SK-N-SH treated with all-trans-retinoic acid at 6 μM for 48 hours (cell line): ENCODE results near the gene PSMB7.

Experiments
- ATAC-seq: fragments of 200-7000 bp; cut with Tn5 transposase; 3 replicates; pipeline ENCODE4 v1.9.1; 2020; ENCODE audit warnings: mild to moderate bottlenecking, moderate library complexity
- ARNTL ChIP-seq: fragments of 450-650 bp; formaldehyde crosslinking; IDR thresholded peaks from 2 replicates; pipeline ENCODE4 v1.5.0; 2020; ENCODE audit warnings: low read depth, mild to moderate bottlenecking, moderate library complexity, borderline replicate concordance
- BACH2 ChIP-seq: fragments of 250-450 bp; sonication (Bioruptor Pico); IDR thresholded peaks from 2 replicates; pipeline ENCODE4 v1.9.0; 2021; ENCODE audit warnings: mild to moderate bottlenecking, borderline replicate concordance
- CREB5 ChIP-seq: fragments of 250-450 bp; sonication (Bioruptor Pico); IDR thresholded peaks from 2 replicates; pipeline ENCODE4 v1.5.1; 2020; ENCODE audit warnings: low read depth, mild to moderate bottlenecking, moderate library complexity
- CSRNP3 ChIP-seq: fragments of 250-450 bp; sonication (Bioruptor Pico); IDR thresholded peaks from 2 replicates; pipeline ENCODE4 v1.5.1; 2021; ENCODE audit warnings: mild to moderate bottlenecking, moderate library complexity
- ESRRG ChIP-seq: fragments of 250-450 bp; sonication (Bioruptor Pico); IDR thresholded peaks from 2 replicates; pipeline ENCODE4 v1.6.1; 2021; ENCODE audit warnings: mild to moderate bottlenecking
- GLIS3 ChIP-seq: fragments of 250-450 bp; sonication (Bioruptor Pico); IDR thresholded peaks from 2 replicates; pipeline ENCODE4 v1.5.0; 2020; ENCODE audit warnings: mild to moderate bottlenecking, moderate library complexity
- ISL1 ChIP-seq: fragments of 250-450 bp; sonication (Bioruptor Pico); IDR thresholded peaks from 2 replicates; pipeline ENCODE4 v2.1.2; 2022; ENCODE audit warnings: mild to moderate bottlenecking, moderate library complexity
- OSR1 ChIP-seq: fragments of 250-450 bp; sonication (Bioruptor Pico); IDR thresholded peaks from 2 replicates; pipeline ENCODE4 v1.8.0; 2022; ENCODE audit warnings: moderate library complexity, mild to moderate bottlenecking, inconsistent platforms
- POU6F1 ChIP-seq: fragments of 250-450 bp; sonication (Bioruptor Pico); IDR thresholded peaks from 2 replicates; pipeline ENCODE4 v1.8.0; 2021; ENCODE audit warnings: low read depth, mild to moderate bottlenecking, moderate library complexity, borderline replicate concordance
- RARB ChIP-seq: fragments of 250-450 bp; sonication (Bioruptor Pico); IDR thresholded peaks from 2 replicates; pipeline ENCODE4 v1.8.0; 2021; ENCODE audit warnings: mild to moderate bottlenecking, moderate library complexity
- SNAI2 ChIP-seq: fragments of 250-450 bp; sonication (Bioruptor Pico); IDR thresholded peaks from 2 replicates; pipeline ENCODE4 v1.5.0; 2020; ENCODE audit warnings: mild to moderate bottlenecking, moderate library complexity
- TCF4 ChIP-seq: fragments of 250-450 bp; sonication (Bioruptor Pico); IDR thresholded peaks from 2 replicates; pipeline ENCODE4 v1.8.0; 2021; ENCODE audit warnings: mild to moderate bottlenecking, moderate library complexity, borderline replicate concordance
- TOX ChIP-seq: fragments of 250-450 bp; sonication (Bioruptor Pico); IDR thresholded peaks from 2 replicates; pipeline ENCODE4 v1.8.0; 2021; ENCODE audit warnings: mild to moderate bottlenecking, moderate library complexity, borderline replicate concordance
- ZC3H10 ChIP-seq: fragments of 250-450 bp; sonication (Bioruptor Pico); IDR thresholded peaks from 2 replicates; pipeline ENCODE4 v1.5.1; 2021; ENCODE audit warnings: mild to moderate bottlenecking, moderate library complexity
- ZFP3 ChIP-seq: fragments of 250-450 bp; sonication (Bioruptor Pico); IDR thresholded peaks from 2 replicates; pipeline ENCODE4 v1.5.0; 2020; ENCODE audit warnings: mild to moderate bottlenecking, moderate library complexity
- ZFP30 ChIP-seq: fragments of 450-650 bp; formaldehyde crosslinking; IDR thresholded peaks from 2 replicates; pipeline ENCODE4 v1.5.0; 2022; ENCODE audit warnings: mild to moderate bottlenecking, moderate library complexity
- ZNF565 ChIP-seq: fragments of 450-650 bp; formaldehyde crosslinking; conservative IDR thresholded peaks from 2 replicates; pipeline ENCODE4 v1.5.0; 2020; ENCODE audit warnings: low read depth, mild to moderate bottlenecking, moderate library complexity
- ZNF70 ChIP-seq: fragments of 450-650 bp; formaldehyde crosslinking; IDR thresholded peaks from 2 replicates; pipeline ENCODE4 v1.5.0; 2020; ENCODE audit warnings: mild to moderate bottlenecking, moderate library complexity
- ZNF8 ChIP-seq: fragments of 450-650 bp; formaldehyde crosslinking; IDR thresholded peaks from 2 replicates; pipeline ENCODE4 v1.5.0; 2020; ENCODE audit warnings: mild to moderate bottlenecking, moderate library complexity
- TF ChIP-seq, protein P1 (sequence below): fragments of 250-450 bp; sonication (Bioruptor Pico); IDR thresholded peaks from 2 replicates; pipeline ENCODE4 v1.8.0; 2020; ENCODE audit warnings: mild to moderate bottlenecking, moderate library complexity, borderline replicate concordance
- TF ChIP-seq, protein P2 (sequence below): fragments of 250-450 bp; sonication (Bioruptor Pico); IDR thresholded peaks from 2 replicates; pipeline ENCODE4 v1.5.0; 2020; ENCODE audit warnings: mild to moderate bottlenecking, moderate library complexity

The PSMB7 gene

DNA sequence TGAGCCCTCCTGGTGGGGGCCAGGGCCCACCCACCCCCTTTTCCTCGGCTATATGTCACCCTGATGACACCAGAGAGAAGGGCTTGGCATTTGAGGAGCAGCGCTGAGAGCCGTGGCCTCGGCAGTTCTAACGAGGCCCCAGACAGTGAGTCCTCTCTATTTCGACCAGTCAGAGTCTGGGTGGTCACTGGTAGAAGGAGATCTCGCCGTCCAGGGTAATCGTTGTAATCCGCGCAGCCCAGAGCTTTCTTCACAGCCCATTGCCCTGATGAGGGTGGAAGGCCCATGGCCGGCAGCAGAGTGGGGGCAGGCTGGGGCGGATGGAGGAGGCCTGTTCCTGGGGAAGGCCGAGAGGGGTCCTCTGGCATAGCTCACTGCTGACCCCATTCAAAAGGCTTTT, 70.2 kb downstream of the PSMB7 start:
- no peak for ATAC-seq
- TF ChIP-seq ZFP30 (CRISPR knock-in tag) = no peak
- no peak for TF ChIP-seq POU6F1 (CRISPR knock-in tag)
- no peak for TF ChIP-seq ESRRG (CRISPR knock-in tag)
- TF ChIP-seq, protein P1, sequence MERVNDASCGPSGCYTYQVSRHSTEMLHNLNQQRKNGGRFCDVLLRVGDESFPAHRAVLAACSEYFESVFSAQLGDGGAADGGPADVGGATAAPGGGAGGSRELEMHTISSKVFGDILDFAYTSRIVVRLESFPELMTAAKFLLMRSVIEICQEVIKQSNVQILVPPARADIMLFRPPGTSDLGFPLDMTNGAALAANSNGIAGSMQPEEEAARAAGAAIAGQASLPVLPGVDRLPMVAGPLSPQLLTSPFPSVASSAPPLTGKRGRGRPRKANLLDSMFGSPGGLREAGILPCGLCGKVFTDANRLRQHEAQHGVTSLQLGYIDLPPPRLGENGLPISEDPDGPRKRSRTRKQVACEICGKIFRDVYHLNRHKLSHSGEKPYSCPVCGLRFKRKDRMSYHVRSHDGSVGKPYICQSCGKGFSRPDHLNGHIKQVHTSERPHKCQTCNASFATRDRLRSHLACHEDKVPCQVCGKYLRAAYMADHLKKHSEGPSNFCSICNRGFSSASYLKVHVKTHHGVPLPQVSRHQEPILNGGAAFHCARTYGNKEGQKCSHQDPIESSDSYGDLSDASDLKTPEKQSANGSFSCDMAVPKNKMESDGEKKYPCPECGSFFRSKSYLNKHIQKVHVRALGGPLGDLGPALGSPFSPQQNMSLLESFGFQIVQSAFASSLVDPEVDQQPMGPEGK (CRISPR knock-in tag) = no peak
- no peak for TF ChIP-seq TCF4
- no peak for TF ChIP-seq ZNF565 (CRISPR knock-in tag)
- TF ChIP-seq ISL1 (CRISPR knock-in tag) = no peak
- no peak for TF ChIP-seq ZNF8 (CRISPR knock-in tag)
- no peak for TF ChIP-seq CSRNP3 (CRISPR knock-in tag)
- TF ChIP-seq SNAI2 (CRISPR knock-in tag) = no peak
- TF ChIP-seq OSR1 (CRISPR knock-in tag) = no peak
- TF ChIP-seq GLIS3 (CRISPR knock-in tag) = no peak
- no peak for TF ChIP-seq ZFP3
- TF ChIP-seq BACH2 = no peak
- no peak for TF ChIP-seq CREB5 (CRISPR knock-in tag)
- no peak for TF ChIP-seq RARB (CRISPR knock-in tag)

GRCh38 chr9:124344291-124345050, 70.8 kb downstream of the PSMB7 start:
- no peak for ATAC-seq
- TF ChIP-seq TOX (CRISPR knock-in tag) (no peak), ZFP3 (no peak), ZNF70 (CRISPR knock-in tag) (no peak), ARNTL (CRISPR knock-in tag) (no peak), ZNF565 (CRISPR knock-in tag) (no peak), SNAI2 (CRISPR knock-in tag) (no peak), OSR1 (CRISPR knock-in tag) (no peak), CREB5 (CRISPR knock-in tag) (no peak), ZC3H10 (CRISPR knock-in tag) (no peak), GLIS3 (CRISPR knock-in tag) (no peak)
- TF ChIP-seq, protein P1 (CRISPR knock-in tag) = no peak
- TF ChIP-seq, protein P2, sequence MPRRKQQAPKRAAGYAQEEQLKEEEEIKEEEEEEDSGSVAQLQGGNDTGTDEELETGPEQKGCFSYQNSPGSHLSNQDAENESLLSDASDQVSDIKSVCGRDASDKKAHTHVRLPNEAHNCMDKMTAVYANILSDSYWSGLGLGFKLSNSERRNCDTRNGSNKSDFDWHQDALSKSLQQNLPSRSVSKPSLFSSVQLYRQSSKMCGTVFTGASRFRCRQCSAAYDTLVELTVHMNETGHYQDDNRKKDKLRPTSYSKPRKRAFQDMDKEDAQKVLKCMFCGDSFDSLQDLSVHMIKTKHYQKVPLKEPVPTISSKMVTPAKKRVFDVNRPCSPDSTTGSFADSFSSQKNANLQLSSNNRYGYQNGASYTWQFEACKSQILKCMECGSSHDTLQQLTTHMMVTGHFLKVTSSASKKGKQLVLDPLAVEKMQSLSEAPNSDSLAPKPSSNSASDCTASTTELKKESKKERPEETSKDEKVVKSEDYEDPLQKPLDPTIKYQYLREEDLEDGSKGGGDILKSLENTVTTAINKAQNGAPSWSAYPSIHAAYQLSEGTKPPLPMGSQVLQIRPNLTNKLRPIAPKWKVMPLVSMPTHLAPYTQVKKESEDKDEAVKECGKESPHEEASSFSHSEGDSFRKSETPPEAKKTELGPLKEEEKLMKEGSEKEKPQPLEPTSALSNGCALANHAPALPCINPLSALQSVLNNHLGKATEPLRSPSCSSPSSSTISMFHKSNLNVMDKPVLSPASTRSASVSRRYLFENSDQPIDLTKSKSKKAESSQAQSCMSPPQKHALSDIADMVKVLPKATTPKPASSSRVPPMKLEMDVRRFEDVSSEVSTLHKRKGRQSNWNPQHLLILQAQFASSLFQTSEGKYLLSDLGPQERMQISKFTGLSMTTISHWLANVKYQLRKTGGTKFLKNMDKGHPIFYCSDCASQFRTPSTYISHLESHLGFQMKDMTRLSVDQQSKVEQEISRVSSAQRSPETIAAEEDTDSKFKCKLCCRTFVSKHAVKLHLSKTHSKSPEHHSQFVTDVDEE (CRISPR knock-in tag) = no peak
